ENCODE data around the gene KLHL29. TPM values are rescaled to one million over a fixed set of nuclear protein-coding genes. Genes with fewer than 3 reads are reported as not detected.

Gene KLHL29
- total and polyA plus RNA-seq, 10 of the 15 experiments (the other 5 are each of a cell fraction or from before 2014, with no cell fraction given), result 1.4 to 19.5 (median 6.1) TPM

DNA sequence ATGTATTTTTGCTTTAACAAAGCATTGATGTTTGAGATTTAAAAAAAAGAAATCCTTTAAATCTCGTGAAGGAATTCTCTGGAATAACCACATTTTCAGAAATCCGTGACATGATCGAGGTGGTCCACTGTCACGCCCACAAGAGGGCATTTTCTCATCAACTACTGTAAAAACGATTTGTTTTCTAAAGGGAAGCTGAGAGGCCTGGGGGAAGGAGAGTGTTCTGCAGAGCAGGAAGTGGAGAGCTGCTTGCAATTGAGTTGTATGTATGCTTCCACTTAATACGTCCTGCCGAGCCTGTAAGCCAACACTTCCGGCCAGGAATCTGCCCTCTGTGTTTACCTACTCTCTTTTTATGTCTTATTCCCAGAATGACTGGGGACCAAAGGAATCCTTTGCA lies 19.4 kb downstream of the KLHL29 start:
- H3K4me2 ChIP-seq (ENCODE audit: control insufficient read depth, insufficient read depth), result peak overlapping the region; percentile 88
- no peaks in the 10 kb centered on the region for H3K9me3 ChIP-seq (replicated peaks; ENCODE audit: control insufficient read depth, insufficient read depth, low read length)
- peak; percentile 78 for FAIRE-seq
- H3K4me1 ChIP-seq (ENCODE audit: control insufficient read depth, insufficient read depth, low read length), result peaks cover 20% of the 10 kb centered on the region
- in situ Hi-C loops (cut with MboI), result no loop called here
- ChIA-PET RAD21 (ENCODE audit: unreplicated experiment) (interaction anchor here (0.6 to 1.9 kb wide), 9 partner anchors 12 to 419 kb away, joined by 3 to 16 read pairs (median 3); no protein-coding TSS in a partner anchor), POLR2A (interaction anchor here (1.2 kb wide), 2 partner anchors 46 to 49 kb away, joined by 4 read pairs; no protein-coding TSS in a partner anchor), CTCF (interaction anchor here (0.8 to 2.6 kb wide), 10 partner anchors 11 to 357 kb away, joined by 3 to 19 read pairs (median 6); no protein-coding TSS in a partner anchor), SMC1A (ENCODE audit: uncharacterized antibody, unreplicated experiment) (interaction anchor here (0.6 to 2.2 kb wide), 15 partner anchors 10 to 281 kb away, joined by 3 to 17 read pairs (median 5); no protein-coding TSS in a partner anchor)
- H3K27ac ChIP-seq (ENCODE audit: control insufficient read depth, insufficient read depth), result peak overlapping the region; percentile 60
- no peak overlapping the region; the same call in 1 of the 2 replicates for H3K9ac ChIP-seq (ENCODE audit: control insufficient read depth, insufficient read depth, low read length)
- H3K79me2 ChIP-seq (ENCODE audit: control insufficient read depth, insufficient read depth, low read length), result peaks cover 7% of the 10 kb centered on the region
- intact Hi-C loops (cut with micrococcal nuclease; ENCODE audit: unreplicated experiment), result loop anchor here (1.0 to 5.0 kb wide), 4 partner anchors 48 to 207 kb away; no protein-coding TSS in a partner anchor
- peak overlapping the region; percentile 43 for H3K4me3 ChIP-seq
- peak; percentile 26 for DNase-seq (ENCODE audit: low read depth, low spot score)
- H3K36me3 ChIP-seq (ENCODE audit: control insufficient read depth in 2 of 2, insufficient read depth in 2 of 2, low read length in 1 of 2), result no peaks in the 10 kb centered on the region; a peak in 1 of 4 replicates
- BruUV-seq (replicated peaks), result no TSS peak
- H3K27me3 ChIP-seq (replicated peaks in 1 of 2; ENCODE audit: control insufficient read depth in 2 of 2, insufficient read depth in 2 of 2, low read length in 1 of 2), result no peaks in the 10 kb centered on the region
- ATAC-seq, result peak; percentile 43
- H2AFZ ChIP-seq (ENCODE audit: control insufficient read depth, low read depth, low read length), result peak overlapping the region; percentile 58
- WGBS (ENCODE audit: insufficient coverage, insufficient replicate concordance, low lambda C conversion rate, missing lambda C conversion rate), result 7% methylated on average over 8 of the region's 8 CpGs
- H4K20me1 ChIP-seq (ENCODE audit: control insufficient read depth, insufficient read depth), result no peaks in the 10 kb centered on the region
- TF ChIP-seq, protein P1, sequence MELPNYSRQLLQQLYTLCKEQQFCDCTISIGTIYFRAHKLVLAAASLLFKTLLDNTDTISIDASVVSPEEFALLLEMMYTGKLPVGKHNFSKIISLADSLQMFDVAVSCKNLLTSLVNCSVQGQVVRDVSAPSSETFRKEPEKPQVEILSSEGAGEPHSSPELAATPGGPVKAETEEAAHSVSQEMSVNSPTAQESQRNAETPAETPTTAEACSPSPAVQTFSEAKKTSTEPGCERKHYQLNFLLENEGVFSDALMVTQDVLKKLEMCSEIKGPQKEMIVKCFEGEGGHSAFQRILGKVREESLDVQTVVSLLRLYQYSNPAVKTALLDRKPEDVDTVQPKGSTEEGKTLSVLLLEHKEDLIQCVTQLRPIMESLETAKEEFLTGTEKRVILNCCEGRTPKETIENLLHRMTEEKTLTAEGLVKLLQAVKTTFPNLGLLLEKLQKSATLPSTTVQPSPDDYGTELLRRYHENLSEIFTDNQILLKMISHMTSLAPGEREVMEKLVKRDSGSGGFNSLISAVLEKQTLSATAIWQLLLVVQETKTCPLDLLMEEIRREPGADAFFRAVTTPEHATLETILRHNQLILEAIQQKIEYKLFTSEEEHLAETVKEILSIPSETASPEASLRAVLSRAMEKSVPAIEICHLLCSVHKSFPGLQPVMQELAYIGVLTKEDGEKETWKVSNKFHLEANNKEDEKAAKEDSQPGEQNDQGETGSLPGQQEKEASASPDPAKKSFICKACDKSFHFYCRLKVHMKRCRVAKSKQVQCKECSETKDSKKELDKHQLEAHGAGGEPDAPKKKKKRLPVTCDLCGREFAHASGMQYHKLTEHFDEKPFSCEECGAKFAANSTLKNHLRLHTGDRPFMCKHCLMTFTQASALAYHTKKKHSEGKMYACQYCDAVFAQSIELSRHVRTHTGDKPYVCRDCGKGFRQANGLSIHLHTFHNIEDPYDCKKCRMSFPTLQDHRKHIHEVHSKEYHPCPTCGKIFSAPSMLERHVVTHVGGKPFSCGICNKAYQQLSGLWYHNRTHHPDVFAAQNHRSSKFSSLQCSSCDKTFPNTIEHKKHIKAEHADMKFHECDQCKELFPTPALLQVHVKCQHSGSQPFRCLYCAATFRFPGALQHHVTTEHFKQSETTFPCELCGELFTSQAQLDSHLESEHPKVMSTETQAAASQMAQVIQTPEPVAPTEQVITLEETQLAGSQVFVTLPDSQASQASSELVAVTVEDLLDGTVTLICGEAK (IDR thresholded peaks at IDR 0.05; ENCODE audit: borderline replicate concordance), result 0 out of 2 replicates have a peak, but pooled peaks have one; percentile 12
- TF ChIP-seq EGR1 (IDR thresholded peaks at IDR 0.05; ENCODE audit: borderline replicate concordance in 1 of 2, low read depth in 2 of 2, low read length in 2 of 2), result no peak
- no peak for TF ChIP-seq HDAC2 (IDR thresholded peaks at IDR 0.05)
- TF ChIP-seq HCFC1 (IDR thresholded peaks at IDR 0.05; ENCODE audit: low read length), result no peak
- no peak for TF ChIP-seq FOS (IDR thresholded peaks at IDR 0.05; ENCODE audit: borderline replicate concordance, extremely low read depth, insufficient read length)
- no peak for TF ChIP-seq CREB1 (IDR thresholded peaks at IDR 0.05; ENCODE audit: low read depth)
- no peak for TF ChIP-seq CHD1 (IDR thresholded peaks at IDR 0.05; ENCODE audit: low read depth, low read length)
- TF ChIP-seq RFX5 (IDR thresholded peaks at IDR 0.05; ENCODE audit: low read depth, low read length), result no peak
- TF ChIP-seq CEBPB (IDR thresholded peaks at IDR 0.05; ENCODE audit: borderline replicate concordance in 1 of 2, low read depth in 2 of 2, low read length in 2 of 2), result no peak
- TF ChIP-seq MXI1 (IDR thresholded peaks at IDR 0.05; ENCODE audit: low read depth, low read length), result no peak
- no peak for TF ChIP-seq ZNF384 (IDR thresholded peaks at IDR 0.05; ENCODE audit: borderline replicate concordance, low read depth, low read length)
- TF ChIP-seq RB1 (IDR thresholded peaks at IDR 0.05; ENCODE audit: borderline replicate concordance), result no peak
- TF ChIP-seq, protein P2, sequence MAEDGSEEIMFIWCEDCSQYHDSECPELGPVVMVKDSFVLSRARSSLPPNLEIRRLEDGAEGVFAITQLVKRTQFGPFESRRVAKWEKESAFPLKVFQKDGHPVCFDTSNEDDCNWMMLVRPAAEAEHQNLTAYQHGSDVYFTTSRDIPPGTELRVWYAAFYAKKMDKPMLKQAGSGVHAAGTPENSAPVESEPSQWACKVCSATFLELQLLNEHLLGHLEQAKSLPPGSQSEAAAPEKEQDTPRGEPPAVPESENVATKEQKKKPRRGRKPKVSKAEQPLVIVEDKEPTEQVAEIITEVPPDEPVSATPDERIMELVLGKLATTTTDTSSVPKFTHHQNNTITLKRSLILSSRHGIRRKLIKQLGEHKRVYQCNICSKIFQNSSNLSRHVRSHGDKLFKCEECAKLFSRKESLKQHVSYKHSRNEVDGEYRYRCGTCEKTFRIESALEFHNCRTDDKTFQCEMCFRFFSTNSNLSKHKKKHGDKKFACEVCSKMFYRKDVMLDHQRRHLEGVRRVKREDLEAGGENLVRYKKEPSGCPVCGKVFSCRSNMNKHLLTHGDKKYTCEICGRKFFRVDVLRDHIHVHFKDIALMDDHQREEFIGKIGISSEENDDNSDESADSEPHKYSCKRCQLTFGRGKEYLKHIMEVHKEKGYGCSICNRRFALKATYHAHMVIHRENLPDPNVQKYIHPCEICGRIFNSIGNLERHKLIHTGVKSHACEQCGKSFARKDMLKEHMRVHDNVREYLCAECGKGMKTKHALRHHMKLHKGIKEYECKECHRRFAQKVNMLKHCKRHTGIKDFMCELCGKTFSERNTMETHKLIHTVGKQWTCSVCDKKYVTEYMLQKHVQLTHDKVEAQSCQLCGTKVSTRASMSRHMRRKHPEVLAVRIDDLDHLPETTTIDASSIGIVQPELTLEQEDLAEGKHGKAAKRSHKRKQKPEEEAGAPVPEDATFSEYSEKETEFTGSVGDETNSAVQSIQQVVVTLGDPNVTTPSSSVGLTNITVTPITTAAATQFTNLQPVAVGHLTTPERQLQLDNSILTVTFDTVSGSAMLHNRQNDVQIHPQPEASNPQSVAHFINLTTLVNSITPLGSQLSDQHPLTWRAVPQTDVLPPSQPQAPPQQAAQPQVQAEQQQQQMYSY (CRISPR knock-in tag; IDR thresholded peaks at IDR 0.05), result no peak
- TF ChIP-seq CHD4 (IDR thresholded peaks at IDR 0.05), result no peak
- TF ChIP-seq ZNF274 (IDR thresholded peaks at IDR 0.05; ENCODE audit: insufficient read depth, insufficient read length), result no peak
- TF ChIP-seq ETV6 (conservative IDR thresholded peaks at IDR 0.05 in 1 of 2, IDR thresholded peaks at IDR 0.05 in 1 of 2; ENCODE audit: borderline replicate concordance in 1 of 2, low read depth in 1 of 2), result peak in 1 of 2 experiments; percentile 68; a peak in 1 of 4 replicates
- TF ChIP-seq BCL11A (IDR thresholded peaks at IDR 0.05; ENCODE audit: low read depth, low read length), result no peak
